ENCODE results near the gene ZNF236.

DNA sequence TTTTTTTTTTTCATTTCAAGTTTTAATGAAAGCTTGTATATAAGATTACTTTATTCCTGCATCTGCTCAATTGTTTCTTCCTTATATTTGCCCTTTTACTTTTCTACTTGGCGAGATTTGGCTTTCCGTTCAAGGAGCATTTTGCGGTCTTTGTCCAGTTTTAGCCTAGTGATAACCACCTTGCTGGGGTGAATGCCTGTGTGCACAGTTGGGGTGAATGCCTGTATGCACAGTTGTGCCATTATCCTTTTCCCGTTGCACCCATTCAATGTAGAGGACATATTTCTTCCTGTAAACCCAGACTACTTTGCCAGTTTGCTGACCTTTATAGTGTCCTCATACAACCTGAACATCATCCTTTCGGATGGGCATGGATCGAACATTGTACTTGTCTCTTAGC lies 12.0 kb downstream of the ZNF236 start:
- TF ChIP-seq, protein P1, sequence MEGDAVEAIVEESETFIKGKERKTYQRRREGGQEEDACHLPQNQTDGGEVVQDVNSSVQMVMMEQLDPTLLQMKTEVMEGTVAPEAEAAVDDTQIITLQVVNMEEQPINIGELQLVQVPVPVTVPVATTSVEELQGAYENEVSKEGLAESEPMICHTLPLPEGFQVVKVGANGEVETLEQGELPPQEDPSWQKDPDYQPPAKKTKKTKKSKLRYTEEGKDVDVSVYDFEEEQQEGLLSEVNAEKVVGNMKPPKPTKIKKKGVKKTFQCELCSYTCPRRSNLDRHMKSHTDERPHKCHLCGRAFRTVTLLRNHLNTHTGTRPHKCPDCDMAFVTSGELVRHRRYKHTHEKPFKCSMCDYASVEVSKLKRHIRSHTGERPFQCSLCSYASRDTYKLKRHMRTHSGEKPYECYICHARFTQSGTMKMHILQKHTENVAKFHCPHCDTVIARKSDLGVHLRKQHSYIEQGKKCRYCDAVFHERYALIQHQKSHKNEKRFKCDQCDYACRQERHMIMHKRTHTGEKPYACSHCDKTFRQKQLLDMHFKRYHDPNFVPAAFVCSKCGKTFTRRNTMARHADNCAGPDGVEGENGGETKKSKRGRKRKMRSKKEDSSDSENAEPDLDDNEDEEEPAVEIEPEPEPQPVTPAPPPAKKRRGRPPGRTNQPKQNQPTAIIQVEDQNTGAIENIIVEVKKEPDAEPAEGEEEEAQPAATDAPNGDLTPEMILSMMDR (conservative IDR thresholded peaks at IDR 0.05), result no peak
- no peak for TF ChIP-seq ZFX (IDR thresholded peaks at IDR 0.05)
